H1 (cell line): ENCODE results near the gene CHD3. TPM values are rescaled to one million over a fixed set of nuclear protein-coding genes. Genes with fewer than 3 reads are reported as not detected.

ENCODE experiments used
- CBX5 ChIP-seq: fragments of 300-800, 300-1000 bp; sonication (generic); IDR thresholded peaks from 2 replicates; pipeline ENCODE4 v1.7.1; 2016; ENCODE audit warnings: antibody characterized with exemption, low read length, low read depth
- CEBPB ChIP-seq: IDR thresholded peaks from 2 replicates; pipeline ENCODE4 v1.6.1; 2012; ENCODE audit warnings: low read depth, low read length
- CREB1 ChIP-seq: IDR thresholded peaks from 2 replicates; pipeline ENCODE4 v1.6.1; 2012; ENCODE audit warnings: inconsistent platforms
- EZH2 ChIP-seq: fragments of 200-600 bp; sonication (generic); IDR thresholded peaks from 2 replicates; pipeline ENCODE4 v1.7.1; 2012; ENCODE audit warnings: low read depth, mild to moderate bottlenecking, moderate library complexity, low read length, inconsistent platforms; ENCODE audit not compliant: severe bottlenecking
- GABPA ChIP-seq: IDR thresholded peaks from 2 replicates; pipeline ENCODE4 v1.6.1; 2011; ENCODE audit warnings: mild to moderate bottlenecking, low read length, moderate library complexity, borderline replicate concordance; ENCODE audit not compliant: insufficient read depth
- HDAC2 ChIP-seq, 2 experiments: fragments of 300-600 bp in 1 of 2; sonication (generic) in 1 of 2; IDR thresholded peaks; 2 replicates each; pipeline ENCODE4 v1.6.1; 2011 to 2012; ENCODE audit warnings: low read depth in 2 of 2, low read length in 2 of 2, mild to moderate bottlenecking in 2 of 2, moderate library complexity in 2 of 2, borderline replicate concordance in 1 of 2, inconsistent platforms in 1 of 2
- JUND ChIP-seq: IDR thresholded peaks from 2 replicates; pipeline ENCODE4 v1.6.1; 2011; ENCODE audit warnings: mild to moderate bottlenecking, improper control_type of control experiment, low read length
- NANOG ChIP-seq: IDR thresholded peaks from 2 replicates; pipeline ENCODE4 v1.6.1; 2011; ENCODE audit warnings: low read length, low read depth, mild to moderate bottlenecking, inconsistent platforms; ENCODE audit not compliant: insufficient read depth, poor library complexity, severe bottlenecking
- PHF8 ChIP-seq: fragments of 200-600 bp; sonication (generic); conservative IDR thresholded peaks from 2 replicates; pipeline ENCODE4 v1.7.1; 2012; ENCODE audit warnings: low read depth, mild to moderate bottlenecking, inconsistent platforms, low read length, moderate library complexity
- POLR2A ChIP-seq, 2 experiments: IDR thresholded peaks; 1 replicate in 1 of 2; 2 replicates in 1 of 2; pipeline ENCODE4 v1.6.1; 2011; ENCODE audit warnings: low read depth in 2 of 2, low read length in 2 of 2, mild to moderate bottlenecking in 2 of 2; ENCODE audit errors: control extremely low read depth in 1 of 2
- SIN3A ChIP-seq, 2 experiments: IDR thresholded peaks in 1 of 2; conservative IDR thresholded peaks in 1 of 2; 2 replicates each; pipeline ENCODE4 v1.6.1; 2011 to 2012; ENCODE audit warnings: low read length in 2 of 2, improper control_type of control experiment in 1 of 2, low read depth in 1 of 2, mild to moderate bottlenecking in 1 of 2
- SIRT6 ChIP-seq: IDR thresholded peaks from one replicate; pipeline ENCODE4 v1.7.1; 2012; ENCODE audit warnings: low read length, inconsistent platforms
- SIX5 ChIP-seq: IDR thresholded peaks from 2 replicates; pipeline ENCODE4 v1.6.1; 2011; ENCODE audit warnings: mild to moderate bottlenecking, low read depth, low read length
- SP4 ChIP-seq: IDR thresholded peaks from 2 replicates; pipeline ENCODE4 v1.6.1; 2012; ENCODE audit warnings: low read length, inconsistent platforms
- SUZ12 ChIP-seq: fragments of 200-600 bp; sonication (generic); IDR thresholded peaks from 2 replicates; pipeline ENCODE4 v1.6.1; 2012; ENCODE audit warnings: mild to moderate bottlenecking, inconsistent platforms, low read length, moderate library complexity, mixed read lengths
- TAF7 ChIP-seq: optimal IDR thresholded peaks from 2 replicates; pipeline ENCODE3; 2011; ENCODE audit warnings: low read depth, mild to moderate bottlenecking, inconsistent platforms, low read length, moderate library complexity, borderline replicate concordance
- YY1 ChIP-seq: IDR thresholded peaks from 2 replicates; pipeline ENCODE4 v1.6.1; 2011; ENCODE audit warnings: low read depth, mild to moderate bottlenecking, low read length
- polyA plus RNA-seq, 7 experiments: library from polyadenylated mRNA; depleted of rRNA in 3 of 7; stranded (reverse) in 5 of 7; unstranded in 2 of 7; fragments of >200 nt in 5 of 7; fragments of 200-250 nt in 2 of 7; gene quantifications; 1 replicate in 5 of 7; 2 replicates in 1 of 7; 4 replicates in 1 of 7; pipeline versions ENCODE4 v1.2.1 to v1.2.3, GENCODE V29; 2011 to 2013; ENCODE audit warnings: missing spikeins in 2 of 7, mixed read lengths in 2 of 7
- total RNA-seq: library from RNA; stranded (reverse); fragmentation: NEBNext Ultra II Directional; extraction: Animal tissue kit (Norgen Biotek cat#: 25700); gene quantifications from 2 replicates; pipeline ENCODE4 v1.2.1, GENCODE V29; 2021
- TF ChIP-seq, protein P1 (sequence below): IDR thresholded peaks from 2 replicates; pipeline ENCODE4 v1.6.1; 2011; ENCODE audit warnings: low read length, improper control_type of control experiment

The CHD3 gene
- total and polyA plus RNA-seq, 2 of the 8 experiments (the other 6 are each of a cell fraction or from before 2014, with no cell fraction given) = 12.3 to 12.9 TPM

DNA sequence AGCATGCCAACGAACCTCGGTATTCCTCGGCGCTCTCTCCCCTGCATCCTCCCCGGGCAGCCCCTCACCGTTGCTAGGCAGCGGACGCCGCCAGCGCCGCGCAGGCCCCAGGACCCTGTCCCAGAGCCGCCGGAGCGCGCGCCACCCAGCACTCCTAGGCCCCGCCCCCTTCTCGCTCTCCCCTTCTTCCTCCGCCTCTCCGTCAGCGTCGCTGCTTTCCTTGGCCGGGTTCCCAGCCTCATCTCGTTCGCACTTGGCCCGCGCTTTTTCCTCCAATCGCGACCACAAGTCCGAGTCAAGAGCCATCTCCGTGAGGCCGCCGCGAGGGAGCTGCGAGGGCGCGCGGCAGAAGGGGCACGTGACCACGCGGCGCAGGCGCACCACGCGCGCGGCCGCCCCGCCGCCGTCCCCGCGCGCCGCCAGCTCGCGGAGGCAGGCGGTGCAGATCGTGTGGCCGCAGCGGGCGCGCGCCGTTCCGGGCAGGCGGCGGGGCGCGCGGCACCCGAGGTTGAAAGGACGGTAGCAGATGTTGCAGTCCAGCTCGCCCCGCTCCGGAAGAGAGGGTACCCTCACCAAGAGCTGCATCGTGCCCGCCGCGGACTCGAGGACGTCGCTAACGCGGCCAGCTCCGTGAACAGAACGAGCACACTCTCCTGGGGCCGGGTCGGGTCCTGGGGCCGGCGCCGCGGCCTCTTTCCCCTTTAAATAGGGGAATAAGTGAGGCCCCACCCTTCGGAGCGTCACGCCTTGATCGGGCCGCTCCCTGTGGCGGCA lies 27.2 kb downstream of the CHD3 start, which contains the start of gene RNF227 (continued):
- no peak for TF ChIP-seq NANOG
- peak; percentile 18; the same call in 1 of the 2 replicates for TF ChIP-seq SUZ12
- no peak for TF ChIP-seq YY1
- peak in 1 of 2 experiments; percentile 28; a peak in 1 of 4 replicates for TF ChIP-seq HDAC2 (IDR thresholded peaks at IDR 0.05; ENCODE audit: borderline replicate concordance in 1 of 2, low read depth in 2 of 2, low read length in 2 of 2)
- TF ChIP-seq, protein P1, sequence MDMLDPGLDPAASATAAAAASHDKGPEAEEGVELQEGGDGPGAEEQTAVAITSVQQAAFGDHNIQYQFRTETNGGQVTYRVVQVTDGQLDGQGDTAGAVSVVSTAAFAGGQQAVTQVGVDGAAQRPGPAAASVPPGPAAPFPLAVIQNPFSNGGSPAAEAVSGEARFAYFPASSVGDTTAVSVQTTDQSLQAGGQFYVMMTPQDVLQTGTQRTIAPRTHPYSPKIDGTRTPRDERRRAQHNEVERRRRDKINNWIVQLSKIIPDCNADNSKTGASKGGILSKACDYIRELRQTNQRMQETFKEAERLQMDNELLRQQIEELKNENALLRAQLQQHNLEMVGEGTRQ = peak; percentile 85
- no peak for TF ChIP-seq CEBPB
- TF ChIP-seq GABPA = no peak
- TF ChIP-seq SIX5 = no peak
- TF ChIP-seq SP4 = no peak
- no peak for TF ChIP-seq JUND
- TF ChIP-seq CREB1 = no peak
- TF ChIP-seq SIN3A (conservative IDR thresholded peaks at IDR 0.05 in 1 of 2, IDR thresholded peaks at IDR 0.05 in 1 of 2; ENCODE audit: low read depth in 1 of 2, low read length in 2 of 2) = peak in 1 of 2 experiments; percentile 67; a peak in 1 of 4 replicates
- TF ChIP-seq TAF7 = no peak
- TF ChIP-seq PHF8 = no peak
- no peak for TF ChIP-seq CBX5
- TF ChIP-seq EZH2 = peak; percentile 36
- no peak for TF ChIP-seq SIRT6
- TF ChIP-seq POLR2A (IDR thresholded peaks at IDR 0.05; ENCODE audit: control extremely low read depth in 1 of 2, low read depth in 2 of 2, low read length in 2 of 2) = no peak
